ENCODE measurements around the gene NIN.

DNA sequence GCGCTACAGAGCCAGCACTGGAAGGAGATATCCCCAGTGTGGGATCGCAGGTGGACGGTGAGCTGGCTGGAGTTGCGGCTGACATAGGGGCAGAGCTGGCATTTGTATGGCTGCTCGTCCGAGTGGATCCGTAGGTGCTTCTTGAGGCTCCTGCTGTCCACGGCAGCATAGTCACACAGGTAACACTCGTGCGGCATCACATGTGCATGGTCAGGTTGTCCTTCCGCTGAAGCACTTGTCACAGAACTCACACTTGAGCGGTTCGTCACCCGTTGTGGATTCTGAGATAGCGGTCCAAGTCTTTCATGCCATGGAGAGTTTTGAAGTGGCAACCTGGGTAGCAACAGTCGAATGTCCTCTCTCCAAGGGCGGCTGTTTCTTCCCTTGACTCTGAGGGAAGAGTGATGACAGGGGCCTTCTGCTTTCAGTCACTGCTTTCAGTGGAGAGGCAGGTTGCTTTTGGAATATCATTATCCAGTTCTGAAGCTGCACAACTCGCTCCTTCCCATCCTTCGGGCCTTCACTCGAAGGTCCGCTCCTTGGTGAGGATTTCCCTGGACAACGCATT, 125.9 kb downstream of the NIN start:
- no peak for TF ChIP-seq CTCF (IDR thresholded peaks at IDR 0.05)
- TF ChIP-seq POLR2A (IDR thresholded peaks at IDR 0.05), result no peak

All from right lobe of liver (tissue), 4 donors.